PC-9 (cell line): ENCODE data around the gene GLT1D1. TPM values are rescaled to one million over a fixed set of nuclear protein-coding genes. Genes with fewer than 3 reads are reported as not detected.

Source experiments
- BruUV-seq: library from RNA; stranded (reverse); fragments of 400-500 nt; replicated peaks from 2 replicates; lab custom pipeline; 2021; lab: Mats Ljungman, UMichigan
- CTCF ChIA-PET: fragments of 300-600 bp; sonication (Branson Sonifier 250); formaldehyde crosslinking; loops from one replicate; lab custom pipeline; 2022; ENCODE audit warnings: antibody characterized with exemption; lab: Charles Lee
- POLR2A ChIA-PET: fragments of 300-600 bp; sonication (Branson Sonifier 250); formaldehyde crosslinking; loops from one replicate; lab custom pipeline; 2022; ENCODE audit warnings: antibody characterized with exemption; ENCODE audit not compliant: unreplicated experiment; lab: Charles Lee
- DNase-seq, 2 experiments: peaks; one replicate each; pipeline versions ENCODE4 v3.0.0 to v3.0.0-alpha.2; 2015 to 2022; ENCODE audit warnings: mixed read lengths in 1 of 2
- H2AFZ ChIP-seq: fragments of 200-600 bp; sonication (generic); 2 replicates; pipeline ENCODE4 v1.8.1; 2017; ENCODE audit warnings: antibody characterized with exemption
- H3F3A ChIP-seq: fragments of 200-600 bp; sonication (generic); 2 replicates; pipeline ENCODE4 v1.8.1; 2017; ENCODE audit warnings: antibody characterized with exemption, mild to moderate bottlenecking, low read depth; ENCODE audit not compliant: insufficient read depth
- H3K27ac ChIP-seq: fragments of 200-600 bp; sonication (generic); 2 replicates; pipeline ENCODE4 v1.6.1; 2016; ENCODE audit warnings: mixed run types
- H3K27me3 ChIP-seq: fragments of 200-600 bp; sonication (generic); 2 replicates; pipeline ENCODE4 v1.6.1; 2016; ENCODE audit warnings: low read depth, mixed run types; ENCODE audit not compliant: insufficient read depth
- H3K36me3 ChIP-seq: fragments of 200-600 bp; sonication (generic); 2 replicates; pipeline ENCODE4 v1.6.1; 2016; ENCODE audit warnings: low read depth, mixed run types
- H3K4me1 ChIP-seq: fragments of 200-600 bp; sonication (generic); replicated peaks from 2 replicates; pipeline ENCODE4 v1.6.1; 2016; ENCODE audit warnings: mixed run types; ENCODE audit not compliant: insufficient read depth
- H3K4me2 ChIP-seq: fragments of 200-600 bp; sonication (generic); 2 replicates; pipeline ENCODE4 v1.6.1; 2017; ENCODE audit warnings: mixed run types
- H3K4me3 ChIP-seq: fragments of 200-600 bp; sonication (generic); 2 replicates; pipeline ENCODE4 v1.6.1; 2016; ENCODE audit warnings: mixed run types
- H3K79me2 ChIP-seq: fragments of 200-600 bp; sonication (generic); 2 replicates; pipeline ENCODE4 v1.6.1; 2017; ENCODE audit warnings: low read depth, mixed run types
- H3K9me2 ChIP-seq: fragments of 200-600 bp; sonication (generic); 2 replicates; pipeline ENCODE4 v1.8.1; 2017; ENCODE audit warnings: mild to moderate bottlenecking; ENCODE audit not compliant: insufficient read depth
- H3K9me3 ChIP-seq: fragments of 200-600 bp; sonication (generic); 2 replicates; pipeline ENCODE4 v1.8.1; 2016; ENCODE audit warnings: low read depth; ENCODE audit not compliant: insufficient read depth
- H4K20me1 ChIP-seq: fragments of 200-600 bp; sonication (generic); 2 replicates; pipeline ENCODE4 v1.8.1; 2017; ENCODE audit not compliant: insufficient read depth
- CTCF ChIP-seq: fragments of 200-600 bp; sonication (generic); conservative IDR thresholded peaks from 2 replicates; pipeline ENCODE4 v1.6.1; 2017; ENCODE audit warnings: mixed run types, antibody characterized with exemption, mild to moderate bottlenecking, moderate library complexity
- EZH2 ChIP-seq: fragments of 200-600 bp; sonication (generic); IDR thresholded peaks from 2 replicates; pipeline ENCODE4 v1.8.0; 2017; ENCODE audit warnings: antibody characterized with exemption, low read depth
- intact Hi-C: fragments of 100-400 bp; cut with micrococcal nuclease; formaldehyde crosslinking; loops from one replicate; pipeline ENCODE4 v1.10.0; 2022; ENCODE audit not compliant: unreplicated experiment
- total RNA-seq: library from RNA; stranded (reverse); gene quantifications from 2 replicates; pipeline ENCODE4 v1.2.3, GENCODE V29; 2021

Gene GLT1D1
- total RNA-seq, 1 experiment from 2014 or later, result not detected

- Histone ChIP-seq H2AFZ (no peak overlapping the region), H4K20me1 (no peaks in the 10 kb centered on the region), H3K36me3 (no peaks in the 10 kb centered on the region), H3F3A (no peaks in the 10 kb centered on the region), H3K9me3 (no peaks in the 10 kb centered on the region), H3K9me2 (no peaks in the 10 kb centered on the region), H3K27me3 (peaks cover 74% of the 10 kb centered on the region), H3K79me2 (no peaks in the 10 kb centered on the region), H3K27ac (no peak overlapping the region), H3K4me2 (no peak overlapping the region), H3K4me1 (no peaks in the 10 kb centered on the region), H3K4me3 (no peak overlapping the region)
- TF ChIP-seq EZH2, result no peak
- no peak for TF ChIP-seq CTCF
- CTCF ChIA-PET, result no interaction called here
- intact Hi-C loops, result no loop called here
- POLR2A ChIA-PET, result no interaction called here
- DNase-seq, result no peak
- no TSS peak for BruUV-seq
Observed at GRCh38 chr12:128909653-128910052, 56.4 kb downstream of the GLT1D1 start.

GRCh38 chr12:128910629-128911028 lies 57.4 kb downstream of the GLT1D1 start:
- BruUV-seq, result no TSS peak
- Histone ChIP-seq H3K9me3 (no peaks in the 10 kb centered on the region), H3K27me3 (peaks cover 80% of the 10 kb centered on the region), H3K27ac (no peak overlapping the region), H2AFZ (no peak overlapping the region), H3K4me2 (no peak overlapping the region), H3K9me2 (no peaks in the 10 kb centered on the region), H3K36me3 (no peaks in the 10 kb centered on the region), H3K4me1 (no peaks in the 10 kb centered on the region), H3F3A (no peaks in the 10 kb centered on the region), H3K79me2 (no peaks in the 10 kb centered on the region), H3K4me3 (no peak overlapping the region), H4K20me1 (no peaks in the 10 kb centered on the region)
- ChIA-PET CTCF (interaction anchor here (0.6 kb wide), 1 partner anchor 127 kb away, joined by 5 read pairs; no protein-coding TSS in a partner anchor), POLR2A (no interaction called here)
- intact Hi-C loops, result no loop called here
- TF ChIP-seq CTCF (no peak), EZH2 (no peak)
- no peak for DNase-seq

- H3K4me3 ChIP-seq, result no peak overlapping the region
- H3K79me2 ChIP-seq, result no peaks in the 10 kb centered on the region
- H3K4me1 ChIP-seq, result no peaks in the 10 kb centered on the region
- no TSS peak for BruUV-seq
- ChIA-PET CTCF (no interaction called here), POLR2A (no interaction called here)
- DNase-seq, result no peak
- H3K9me2 ChIP-seq, result no peaks in the 10 kb centered on the region
- H4K20me1 ChIP-seq, result no peaks in the 10 kb centered on the region
- H3K36me3 ChIP-seq, result no peaks in the 10 kb centered on the region
- no peak overlapping the region for H3K4me2 ChIP-seq
- H2AFZ ChIP-seq, result no peak overlapping the region
- H3K27ac ChIP-seq, result no peak overlapping the region
- peaks cover 89% of the 10 kb centered on the region for H3K27me3 ChIP-seq
- H3F3A ChIP-seq, result no peaks in the 10 kb centered on the region
- TF ChIP-seq EZH2, result peak; percentile 73; the same call in 1 of the 2 replicates
- TF ChIP-seq CTCF, result no peak
- H3K9me3 ChIP-seq, result no peaks in the 10 kb centered on the region
- intact Hi-C loops, result no loop called here
Observed at GRCh38 chr12:128911861-128912260, 58.6 kb downstream of the GLT1D1 start.
